GM19455 (cell line): Measurements from ENCODE around the gene SPATS2L.

Source experiments
- ATAC-seq: cut with Tn5 transposase; IDR thresholded peaks from one replicate; pipeline ENCODE4 v1.9.1; 2021; ENCODE audit not compliant: unreplicated experiment

The SPATS2L gene

DNA sequence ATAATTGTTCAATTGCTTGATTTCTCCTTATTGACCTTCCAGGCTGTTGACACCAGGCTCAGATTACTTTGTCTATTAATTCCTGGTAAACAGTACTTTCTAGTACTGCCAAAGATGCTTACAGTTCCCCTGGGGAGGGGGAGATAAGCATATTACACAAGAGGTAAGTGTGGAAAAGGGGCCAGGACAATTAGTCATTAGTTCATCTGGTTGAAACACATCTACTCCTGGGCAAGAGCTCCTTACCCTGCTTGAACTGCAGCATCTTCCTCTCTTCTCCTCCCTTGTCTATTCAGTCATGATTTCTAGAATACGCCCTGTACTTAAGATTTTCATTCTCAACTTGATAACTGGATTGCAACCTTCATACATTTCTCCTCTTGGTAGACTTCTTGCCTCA lies 10.4 kb upstream of the SPATS2L start:
- ATAC-seq: no peak

DNA sequence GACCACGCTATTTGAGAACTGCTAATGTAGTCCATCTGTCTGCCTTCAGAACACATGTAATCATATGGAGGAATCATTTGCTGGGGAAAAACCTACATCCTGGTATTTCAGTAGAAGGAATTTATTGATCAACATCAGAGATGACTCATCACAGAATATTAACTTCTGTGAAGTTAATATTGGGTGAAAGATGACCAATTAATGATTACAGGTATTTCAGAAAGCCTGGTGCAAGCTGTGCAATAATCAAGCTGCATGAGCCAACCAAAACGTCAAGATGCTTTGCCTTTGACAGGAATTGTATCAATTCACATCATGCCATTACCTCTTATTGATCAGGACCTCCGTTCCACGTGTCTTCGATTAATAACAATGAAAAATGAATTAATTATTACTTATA lies 9.4 kb upstream of the SPATS2L start:
- no peak for ATAC-seq

- ATAC-seq: no peak
Observed at GRCh38 chr2:200297989-200298388, 8.5 kb upstream of the SPATS2L start.

GRCh38 chr2:200298816-200299215 lies 7.7 kb upstream of the SPATS2L start:
- no peak for ATAC-seq

DNA sequence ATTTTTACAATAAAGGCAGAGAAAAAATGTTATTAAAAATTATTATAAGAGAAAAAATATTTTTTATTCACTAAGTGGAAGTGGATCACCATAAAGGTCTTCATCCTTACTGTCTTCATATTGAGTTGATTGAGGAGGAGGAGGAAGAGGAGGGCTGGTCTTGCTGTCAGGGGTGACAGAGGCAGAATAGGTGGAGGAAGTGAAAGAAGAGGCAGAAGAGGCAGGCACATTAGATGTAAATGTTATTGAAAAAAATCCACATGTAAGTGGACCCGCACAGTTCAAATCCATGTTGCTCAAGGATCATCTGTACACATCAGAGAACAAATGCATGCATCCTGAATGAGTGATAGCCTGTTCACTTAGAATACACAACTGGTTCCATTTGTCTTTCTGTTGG lies 6.4 kb upstream of the SPATS2L start:
- ATAC-seq: no peak

DNA sequence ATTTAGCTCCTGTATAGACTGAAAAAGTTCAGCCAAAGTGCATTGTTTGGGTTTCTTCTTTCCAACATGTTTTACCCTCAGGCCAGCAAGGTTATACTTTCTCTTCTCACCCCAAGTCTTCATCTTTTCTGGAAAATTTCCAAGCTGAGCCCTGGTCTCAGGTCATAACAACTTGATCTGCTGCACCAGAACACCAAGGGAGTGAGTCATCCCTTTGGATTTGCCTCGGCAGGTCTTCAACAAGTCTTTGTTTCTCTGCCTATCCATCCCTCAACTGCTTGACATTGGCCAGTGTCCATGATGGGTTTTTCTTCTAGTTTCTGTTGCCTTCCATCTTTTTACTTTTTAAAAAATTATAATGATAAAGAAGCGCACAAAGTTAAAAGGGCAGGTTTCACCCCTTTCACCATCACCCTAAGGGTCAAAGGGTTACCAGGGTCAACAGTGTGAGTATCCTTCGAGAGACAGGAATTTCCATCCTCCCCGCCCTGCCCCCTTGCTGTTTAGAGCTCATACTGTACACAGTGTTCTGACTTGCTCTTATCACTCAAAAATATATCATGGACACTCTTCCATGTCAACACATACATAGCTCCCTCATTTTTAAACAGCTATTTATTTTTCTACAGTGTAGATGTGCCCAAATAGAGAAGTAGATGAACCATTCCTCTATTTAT lies 5.7 kb upstream of the SPATS2L start:
- no peak for ATAC-seq

DNA sequence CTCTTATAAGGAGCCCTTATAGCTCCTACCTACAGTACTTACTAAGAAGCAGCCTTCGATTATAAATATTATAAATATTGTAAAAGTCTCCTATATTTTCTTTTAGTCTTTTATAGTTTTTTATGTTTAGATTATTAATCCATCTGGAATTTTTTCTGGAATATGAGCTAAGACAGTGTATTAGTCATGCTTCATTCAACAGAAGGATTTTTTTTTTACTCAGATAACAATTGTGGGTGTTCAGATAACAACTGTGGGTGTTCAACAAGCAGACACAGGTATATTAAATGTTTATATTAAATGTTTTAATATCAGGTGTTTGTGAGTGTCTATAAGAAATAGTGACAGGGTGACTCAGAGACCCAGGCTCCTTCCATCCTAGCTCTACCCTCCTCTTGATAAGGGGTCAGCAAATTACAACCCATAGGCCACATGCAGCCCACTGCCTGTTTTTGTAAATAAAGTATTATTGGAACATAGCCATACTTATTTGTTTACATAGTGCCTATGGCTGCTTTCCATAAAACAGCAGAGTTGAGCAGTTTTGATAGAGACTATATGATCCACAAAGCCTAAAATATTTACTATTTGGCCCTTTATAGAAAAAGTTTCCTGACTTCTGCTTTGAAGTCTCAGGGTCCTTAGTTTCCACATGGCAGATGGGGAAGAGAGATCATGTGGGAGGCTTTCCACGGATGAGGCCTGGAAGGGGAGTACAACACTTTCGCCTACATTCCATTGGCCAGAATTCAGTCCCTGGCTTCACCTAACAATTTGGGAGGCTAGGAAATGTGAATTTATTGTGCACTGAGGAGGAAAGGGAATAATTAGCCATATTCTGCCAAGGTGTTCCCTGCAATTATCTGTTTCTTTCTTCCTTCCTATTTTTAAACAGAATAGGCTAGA lies 4.3 kb upstream of the SPATS2L start:
- no peak for ATAC-seq

DNA sequence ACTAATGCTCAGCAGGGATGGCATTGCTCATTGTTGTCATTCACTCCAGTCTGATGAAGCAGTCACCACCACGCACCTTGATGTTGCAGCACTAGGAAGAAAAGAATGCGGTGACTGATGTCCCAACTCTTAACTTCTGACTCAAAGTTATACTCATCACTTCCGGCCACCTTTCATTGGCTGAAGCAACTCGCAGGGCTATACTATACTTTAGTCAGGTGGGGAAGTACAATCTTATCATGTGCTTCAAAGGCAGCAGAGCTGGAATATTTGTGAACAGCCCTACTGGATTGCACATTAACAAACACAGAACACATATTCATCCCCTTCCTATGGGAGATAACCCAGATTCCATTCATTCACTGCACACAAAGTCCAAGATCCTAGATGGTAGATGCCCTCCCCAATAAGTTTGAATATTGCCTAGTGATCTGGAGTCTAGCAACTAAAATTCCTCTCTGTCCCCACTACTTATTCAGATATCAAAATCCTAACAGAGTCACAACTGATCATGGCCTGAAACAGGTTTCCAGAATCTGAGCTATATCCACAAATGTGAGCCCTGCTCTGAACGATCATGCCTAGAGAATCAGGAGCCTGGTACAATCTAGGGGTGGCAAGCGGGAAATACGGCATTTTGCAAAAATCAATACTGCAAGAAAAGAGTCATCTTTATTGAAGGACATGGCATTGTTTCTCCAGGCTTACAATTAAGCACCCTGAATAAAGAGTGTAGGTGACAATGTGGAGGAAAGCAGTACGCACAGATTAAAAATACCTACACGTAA lies 3.4 kb upstream of the SPATS2L start:
- ATAC-seq: no peak

GRCh38 chr2:200305797-200306195 lies 697 bp upstream of the SPATS2L start:
- ATAC-seq: no peak

GRCh38 chr2:200306931-200307723 lies 634 bp downstream of the SPATS2L start:
- ATAC-seq: peak; percentile 58

DNA sequence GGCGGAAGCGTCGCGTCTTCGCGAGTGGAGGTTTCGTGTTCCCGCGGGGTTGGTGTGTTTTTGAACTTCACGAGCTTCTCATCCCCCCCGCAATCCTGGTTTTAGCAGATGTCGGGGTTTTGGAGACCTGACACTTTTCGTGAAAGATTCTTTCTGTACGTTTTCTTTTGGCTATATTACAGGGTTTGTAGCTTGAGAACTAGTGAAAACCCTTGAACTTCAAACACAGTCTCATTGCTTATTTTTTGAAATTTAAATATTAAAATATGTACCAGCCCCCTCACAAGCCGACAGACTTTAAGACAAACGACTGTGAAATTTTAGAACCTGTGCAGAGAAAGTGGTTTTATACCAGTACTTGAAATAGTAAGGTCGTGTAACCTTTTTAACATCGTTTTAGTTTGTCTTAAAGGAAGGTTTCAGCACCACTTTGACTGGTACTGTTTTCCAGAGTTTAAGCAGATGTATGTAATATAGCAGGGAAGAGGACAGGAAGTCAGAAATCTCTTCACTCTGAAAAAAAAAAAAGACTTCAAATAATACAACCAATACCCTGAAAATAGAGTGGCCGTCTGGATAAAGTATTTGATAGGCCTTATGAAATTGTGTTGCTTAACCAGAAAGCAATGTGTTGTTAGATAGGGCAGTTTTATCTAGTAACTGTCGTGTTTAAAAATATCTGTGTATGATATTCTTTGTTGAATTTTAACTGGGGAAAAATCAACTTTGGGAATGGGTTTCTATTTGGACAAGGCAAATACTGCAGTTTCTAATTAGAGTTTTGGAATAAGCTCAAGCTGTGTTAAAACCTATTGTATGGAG lies 1.4 kb downstream of the SPATS2L start:
- ATAC-seq: no peak

GRCh38 chr2:200308546-200309295 lies 2.2 kb downstream of the SPATS2L start:
- ATAC-seq: no peak

DNA sequence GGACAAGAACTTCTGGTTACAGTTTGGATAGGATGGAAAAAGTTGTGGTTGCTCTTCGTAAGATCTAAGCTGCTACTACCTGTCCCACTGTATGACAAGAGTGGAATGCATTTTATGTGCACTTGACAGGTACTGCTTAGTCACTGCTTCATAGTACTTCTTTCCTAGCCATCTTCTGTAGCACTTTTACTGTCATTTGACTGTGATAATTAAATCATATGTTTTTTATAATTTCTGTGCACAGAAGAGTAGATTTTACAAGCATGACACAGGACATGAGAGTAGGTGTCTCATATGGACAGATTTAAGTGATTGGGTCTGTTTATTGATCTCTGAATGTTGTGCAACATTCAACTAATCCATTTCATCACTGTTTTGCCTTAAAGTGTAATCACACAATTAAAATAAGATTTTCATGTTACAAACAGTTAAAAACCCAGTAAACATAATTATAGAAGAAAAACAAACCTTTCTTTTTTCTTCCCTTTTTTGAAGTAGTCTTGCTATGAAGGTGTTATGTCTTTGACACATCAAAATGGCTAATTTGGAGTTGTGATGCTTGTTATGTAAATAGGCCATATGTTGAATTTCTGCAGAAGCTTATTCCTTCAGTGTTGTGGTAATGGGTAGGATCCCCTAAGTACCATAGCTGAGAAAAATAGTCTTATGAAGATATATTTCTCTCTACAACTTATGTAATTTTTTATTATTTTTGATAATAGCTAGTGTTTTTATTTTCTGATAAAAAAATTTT lies 3.0 kb downstream of the SPATS2L start:
- ATAC-seq: no peak

DNA sequence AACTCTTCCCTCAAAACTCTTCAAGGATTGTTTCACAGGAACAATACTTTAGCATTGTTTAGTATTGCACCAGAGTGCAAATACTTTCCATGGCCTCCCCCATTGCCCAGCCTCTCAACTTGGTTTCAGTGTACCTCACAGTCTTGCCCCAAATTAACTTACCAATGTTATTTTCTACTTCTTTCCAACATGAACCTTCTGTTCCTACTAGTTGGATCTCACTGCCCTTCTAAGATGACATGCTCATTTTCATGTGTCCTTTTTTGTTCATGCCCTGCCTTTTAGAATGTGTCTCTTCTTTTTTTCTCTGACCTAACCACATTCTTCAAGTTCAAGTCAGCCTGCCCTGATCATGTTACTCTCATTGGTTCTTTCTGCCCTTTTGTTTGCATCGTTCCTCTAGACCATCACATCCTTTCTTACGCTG lies 4.1 kb downstream of the SPATS2L start:
- no peak for ATAC-seq

- ATAC-seq: no peak
Observed at GRCh38 chr2:200311139-200311538, 4.6 kb downstream of the SPATS2L start.

- ATAC-seq: no peak
Observed at GRCh38 chr2:200314976-200315567, 8.6 kb downstream of the SPATS2L start.

GRCh38 chr2:200317975-200318374 lies 11.5 kb downstream of the SPATS2L start:
- no peak for ATAC-seq

DNA sequence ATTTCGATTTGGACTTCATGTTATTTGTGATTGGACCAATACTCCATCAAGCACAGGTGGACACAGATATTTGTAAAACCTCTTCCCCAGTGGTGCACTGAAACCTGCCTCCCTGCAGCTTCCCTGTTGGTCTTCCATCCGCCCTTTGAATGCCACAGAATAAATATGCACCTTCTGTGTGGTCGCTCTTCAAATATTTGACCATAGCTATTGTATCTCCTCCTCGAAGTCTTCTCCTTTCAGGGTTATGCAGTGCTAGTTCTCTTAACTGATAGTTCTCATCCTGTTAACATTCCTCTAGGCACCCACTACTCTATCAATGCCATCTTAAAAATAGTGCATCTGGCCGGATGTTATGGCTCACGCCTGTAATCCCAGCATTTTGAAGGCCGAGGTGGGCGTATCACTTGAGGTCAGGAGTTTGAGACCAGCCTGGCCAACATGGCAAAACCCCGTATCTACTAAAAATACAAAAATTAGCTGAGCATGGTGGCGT lies 12.5 kb downstream of the SPATS2L start:
- ATAC-seq: no peak
